ENCODE data around the gene ANKRD55. TPM values are rescaled to one million over a fixed set of nuclear protein-coding genes. Genes with fewer than 3 reads are reported as not detected.

ANKRD55 gene
- polyA plus RNA-seq, 1 of the 3 experiments (the other 2 are of a cell fraction), result not detected

GRCh38 chr5:56211298-56211865, 21.7 kb downstream of the ANKRD55 start:
- Histone ChIP-seq H3K9me3 (no peaks in the 10 kb centered on the region), H3K27ac (ENCODE audit: low read depth in 2 of 2, low read length in 1 of 2) (peak overlapping the region in 1 of 2 experiments; percentile 40; a peak in 1 of 4 replicates), H3K27me3 (ENCODE audit: insufficient read depth) (no peaks in the 10 kb centered on the region), H3K4me3 (ENCODE audit: low read depth in 2 of 2, low read length in 1 of 2) (no peak overlapping the region), H3K36me3 (replicated peaks in 1 of 2; ENCODE audit: control insufficient read depth in 1 of 2, insufficient read depth in 2 of 2, low read length in 1 of 2) (no peaks in the 10 kb centered on the region), H3K9me2 (no peaks in the 10 kb centered on the region), H3K4me1 (ENCODE audit: control insufficient read depth in 1 of 2, insufficient read depth in 2 of 2, low read depth in 1 of 2, low read length in 1 of 2) (no peaks in the 10 kb centered on the region), H2AFZ (ENCODE audit: low read depth) (no peak overlapping the region), H3F3A (replicated peaks; ENCODE audit: insufficient read depth) (no peaks in the 10 kb centered on the region), H3K4me2 (0 out of 2 replicates have a peak overlapping the region, but pooled peaks have one; percentile 2), H3K9ac (no peak overlapping the region), H4K20me1 (ENCODE audit: insufficient read depth) (no peaks in the 10 kb centered on the region), H3K79me2 (ENCODE audit: insufficient read depth) (no peaks in the 10 kb centered on the region)
- ChIA-PET CTCF (interaction anchor here (1.4 kb wide), 1 partner anchor 10 kb away, joined by 4 read pairs; no protein-coding TSS in a partner anchor), POLR2A (no interaction called here)
- peak; percentile 71 for TF ChIP-seq JUND (IDR thresholded peaks at IDR 0.05)
- peak; percentile 68; the same call in 1 of the 2 replicates for TF ChIP-seq FOSL2 (IDR thresholded peaks at IDR 0.05; ENCODE audit: borderline replicate concordance, low read depth)
- TF ChIP-seq, protein P1, sequence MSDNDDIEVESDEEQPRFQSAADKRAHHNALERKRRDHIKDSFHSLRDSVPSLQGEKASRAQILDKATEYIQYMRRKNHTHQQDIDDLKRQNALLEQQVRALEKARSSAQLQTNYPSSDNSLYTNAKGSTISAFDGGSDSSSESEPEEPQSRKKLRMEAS (IDR thresholded peaks at IDR 0.05; ENCODE audit: low read depth), result peak; percentile 13; the same call in 1 of the 2 replicates
- TF ChIP-seq TEAD4 (IDR thresholded peaks at IDR 0.05; ENCODE audit: borderline replicate concordance, insufficient read depth), result peak; percentile 36; the same call in 1 of the 2 replicates
- TF ChIP-seq GATA2 (CRISPR knock-in tag; IDR thresholded peaks at IDR 0.05), result no peak
- TF ChIP-seq, protein P2, sequence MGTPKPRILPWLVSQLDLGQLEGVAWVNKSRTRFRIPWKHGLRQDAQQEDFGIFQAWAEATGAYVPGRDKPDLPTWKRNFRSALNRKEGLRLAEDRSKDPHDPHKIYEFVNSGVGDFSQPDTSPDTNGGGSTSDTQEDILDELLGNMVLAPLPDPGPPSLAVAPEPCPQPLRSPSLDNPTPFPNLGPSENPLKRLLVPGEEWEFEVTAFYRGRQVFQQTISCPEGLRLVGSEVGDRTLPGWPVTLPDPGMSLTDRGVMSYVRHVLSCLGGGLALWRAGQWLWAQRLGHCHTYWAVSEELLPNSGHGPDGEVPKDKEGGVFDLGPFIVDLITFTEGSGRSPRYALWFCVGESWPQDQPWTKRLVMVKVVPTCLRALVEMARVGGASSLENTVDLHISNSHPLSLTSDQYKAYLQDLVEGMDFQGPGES (IDR thresholded peaks at IDR 0.05; ENCODE audit: low read depth, low read length), result no peak
- TF ChIP-seq, protein P3, sequence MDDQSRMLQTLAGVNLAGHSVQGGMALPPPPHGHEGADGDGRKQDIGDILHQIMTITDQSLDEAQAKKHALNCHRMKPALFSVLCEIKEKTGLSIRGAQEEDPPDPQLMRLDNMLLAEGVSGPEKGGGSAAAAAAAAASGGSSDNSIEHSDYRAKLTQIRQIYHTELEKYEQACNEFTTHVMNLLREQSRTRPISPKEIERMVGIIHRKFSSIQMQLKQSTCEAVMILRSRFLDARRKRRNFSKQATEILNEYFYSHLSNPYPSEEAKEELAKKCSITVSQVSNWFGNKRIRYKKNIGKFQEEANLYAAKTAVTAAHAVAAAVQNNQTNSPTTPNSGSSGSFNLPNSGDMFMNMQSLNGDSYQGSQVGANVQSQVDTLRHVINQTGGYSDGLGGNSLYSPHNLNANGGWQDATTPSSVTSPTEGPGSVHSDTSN (IDR thresholded peaks at IDR 0.05), result peak; percentile 47
- peak; percentile 96 for TF ChIP-seq RXRA (IDR thresholded peaks at IDR 0.05; ENCODE audit: borderline replicate concordance, low read depth)
- TF ChIP-seq TCF12 (IDR thresholded peaks at IDR 0.05), result peak; percentile 72
- TF ChIP-seq RFX5 (IDR thresholded peaks at IDR 0.05; ENCODE audit: low read length), result no peak
- TF ChIP-seq CHD2 (IDR thresholded peaks at IDR 0.05; ENCODE audit: low read length, partially characterized antibody), result no peak
- WGBS (ENCODE audit: low lambda C conversion rate), result 58% methylated on average over 2 of the region's 2 CpGs
- DNase-seq, result no peak

DNA sequence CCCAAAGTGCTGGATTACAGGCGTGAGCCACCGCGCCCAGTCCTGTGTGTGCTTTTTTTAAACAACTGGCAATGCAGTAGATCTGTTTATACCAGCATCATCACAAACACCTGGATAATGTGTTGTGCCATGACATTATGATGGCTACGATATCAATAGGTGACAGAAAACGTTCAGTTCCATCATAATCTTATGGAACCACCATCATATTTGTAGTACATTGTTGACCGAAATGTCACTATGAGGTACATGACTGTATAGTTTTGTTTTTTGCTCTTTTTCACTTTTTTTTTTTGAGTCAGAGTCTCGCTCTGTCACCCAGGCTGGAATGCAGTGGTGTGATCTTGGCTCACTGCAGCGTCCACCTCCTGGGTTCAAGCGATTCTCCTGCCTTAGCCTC, 24.4 kb downstream of the ANKRD55 start:
- H4K20me1 ChIP-seq (ENCODE audit: insufficient read depth), result no peaks in the 10 kb centered on the region
- H3K9ac ChIP-seq, result no peak overlapping the region
- DNase-seq, result no peak
- POLR2A ChIA-PET, result no interaction called here
- H3K79me2 ChIP-seq (ENCODE audit: insufficient read depth), result no peaks in the 10 kb centered on the region
- no peaks in the 10 kb centered on the region for H3K36me3 ChIP-seq (replicated peaks in 1 of 2; ENCODE audit: control insufficient read depth in 1 of 2, insufficient read depth in 2 of 2, low read length in 1 of 2)
- no peak overlapping the region for H3K27ac ChIP-seq (ENCODE audit: low read depth in 2 of 2, low read length in 1 of 2)
- no peak for TF ChIP-seq RAD21 (IDR thresholded peaks at IDR 0.05; ENCODE audit: low read length)
- no peak for TF ChIP-seq ZBTB33 (IDR thresholded peaks at IDR 0.05; ENCODE audit: borderline replicate concordance, low read depth)
- TF ChIP-seq CHD2 (IDR thresholded peaks at IDR 0.05; ENCODE audit: low read length, partially characterized antibody), result no peak
- no peak for TF ChIP-seq FOXJ3 (CRISPR knock-in tag; IDR thresholded peaks at IDR 0.05)
- TF ChIP-seq, protein P2 (IDR thresholded peaks at IDR 0.05; ENCODE audit: low read depth, low read length), result no peak
- no peak for TF ChIP-seq YY1 (IDR thresholded peaks at IDR 0.05; ENCODE audit: low read depth)
- no peak for TF ChIP-seq RXRA (IDR thresholded peaks at IDR 0.05; ENCODE audit: borderline replicate concordance, low read depth)
- no peak for TF ChIP-seq FOXM1 (IDR thresholded peaks at IDR 0.05; ENCODE audit: low read depth)
- TF ChIP-seq RCOR1 (IDR thresholded peaks at IDR 0.05; ENCODE audit: low read length), result no peak
- TF ChIP-seq MXI1 (IDR thresholded peaks at IDR 0.05; ENCODE audit: low read depth, low read length), result no peak
- no peaks in the 10 kb centered on the region for H3K4me1 ChIP-seq (ENCODE audit: control insufficient read depth in 1 of 2, insufficient read depth in 2 of 2, low read depth in 1 of 2, low read length in 1 of 2)
- no peak overlapping the region for H3K4me3 ChIP-seq (ENCODE audit: low read depth in 2 of 2, low read length in 1 of 2)
- no peaks in the 10 kb centered on the region for H3K9me3 ChIP-seq
- no peak overlapping the region for H3K4me2 ChIP-seq
- WGBS (ENCODE audit: low lambda C conversion rate), result 94% methylated on average over 9 of the region's 9 CpGs
- H3F3A ChIP-seq (replicated peaks; ENCODE audit: insufficient read depth), result no peaks in the 10 kb centered on the region
- no peaks in the 10 kb centered on the region for H3K9me2 ChIP-seq
- CTCF ChIA-PET, result interaction anchor here (1.0 to 2.6 kb wide), 3 partner anchors 44 to 273 kb away, joined by 3 to 18 read pairs (median 3); no protein-coding TSS in a partner anchor
- no peak overlapping the region for H2AFZ ChIP-seq (ENCODE audit: low read depth)
- H3K27me3 ChIP-seq (ENCODE audit: insufficient read depth), result no peaks in the 10 kb centered on the region
